Spleen (tissue), 11 donors: ENCODE data around the gene HOXA6. TPM values are rescaled to one million over a fixed set of nuclear protein-coding genes. Genes with fewer than 3 reads are reported as not detected.

Experiments used
- DNase-seq: peaks from one replicate; pipeline ENCODE4 v3.0.0-alpha.2; 2020
- H3K27ac ChIP-seq, 8 donors: fragments of 200-600 bp; sonication (generic) in 7 of 8; 1 replicate in 4 of 8; 2 replicates in 4 of 8; pipeline versions ENCODE4 v1.5.0 to v1.8.0; 2016 to 2021; ENCODE audit warnings: inconsistent platforms in 4 of 8, mild to moderate bottlenecking in 4 of 8, moderate library complexity in 1 of 8
- H3K27me3 ChIP-seq, 7 donors: fragments of 200-600 bp; sonication (generic) in 6 of 7; replicated peaks in 1 of 7; 1 replicate in 4 of 7; 2 replicates in 3 of 7; pipeline versions ENCODE4 v1.5.0 to v1.8.0; 2016 to 2021; ENCODE audit warnings: inconsistent platforms in 3 of 7, mild to moderate bottlenecking in 1 of 7
- H3K36me3 ChIP-seq, 6 donors: fragments of 200-600 bp; sonication (generic) in 5 of 6; 1 replicate in 4 of 6; 2 replicates in 2 of 6; pipeline versions ENCODE4 v1.5.0 to v1.8.0; 2016 to 2021; ENCODE audit warnings: inconsistent platforms in 2 of 6
- H3K4me1 ChIP-seq, 6 donors: fragments of 200-600 bp; sonication (generic) in 5 of 6; 1 replicate in 3 of 6; 2 replicates in 3 of 6; pipeline versions ENCODE4 v1.5.0 to v1.8.0; 2016 to 2021; ENCODE audit warnings: inconsistent platforms in 3 of 6
- H3K4me3 ChIP-seq, 8 donors: fragments of 200-600 bp; sonication (generic) in 7 of 8; 1 replicate in 4 of 8; 2 replicates in 4 of 8; pipeline versions ENCODE4 v1.5.0 to v1.8.0; 2016 to 2021; ENCODE audit warnings: inconsistent platforms in 4 of 8, mild to moderate bottlenecking in 4 of 8, moderate library complexity in 2 of 8
- H3K9me3 ChIP-seq, 8 donors: fragments of 200-600 bp; sonication (generic) in 7 of 8; 1 replicate in 4 of 8; 2 replicates in 4 of 8; pipeline versions ENCODE4 v1.5.0 to v1.8.0; 2016 to 2021; ENCODE audit warnings: inconsistent platforms in 4 of 8
- CTCF ChIP-seq, 11 experiments: fragments of 200-600 bp in 7 of 11; fragments of 450-650 bp in 4 of 11; sonication (generic) in 4 of 11; IDR thresholded peaks in 8 of 11; conservative IDR thresholded peaks in 3 of 11; 1 replicate in 7 of 11; 2 replicates in 4 of 11; pipeline versions ENCODE4 v1.4.0 to v1.8.0; 2016 to 2021; ENCODE audit warnings: antibody characterized with exemption in 11 of 11, inconsistent platforms in 4 of 11, mild to moderate bottlenecking in 1 of 11
- POLR2A ChIP-seq, 3 donors: fragments of 450-650 bp; IDR thresholded peaks; one replicate each; pipeline ENCODE4 v1.5.1; 2017; ENCODE audit warnings: antibody characterized with exemption in 3 of 3, mild to moderate bottlenecking in 1 of 3
- POLR2AphosphoS5 ChIP-seq, 3 donors: sonication (generic); formaldehyde crosslinking; IDR thresholded peaks; one replicate each; pipeline ENCODE4 v1.5.1; 2017; ENCODE audit warnings: antibody characterized with exemption in 3 of 3
- WGBS, 5 donors: extraction: QIAGEN DNeasy Blood & Tissue Kit in 3 of 5; methylation state at CpG; one replicate each; pipeline versions ENCODE4 v1.1.5 to v1.1.7; 2013 to 2018; 5-methylcytosine and 5-hydroxymethylcytosine counted together
- intact Hi-C: fragments of 100-400 bp; cut with DNase I; formaldehyde crosslinking; loops from one replicate; pipeline ENCODE4 v1.15.0; 2023; ENCODE audit warnings: low total_unique reads
- polyA plus RNA-seq, 3 donors: library from polyadenylated mRNA; stranded (reverse); fragments of 200-250 nt; gene quantifications; one replicate each; pipeline ENCODE4 v1.2.1, GENCODE V29; 2013
- total RNA-seq, 7 donors: library from RNA; depleted of rRNA in 3 of 7; stranded (reverse); fragments of >200 nt in 3 of 7; fragmentation: NEBNext Ultra II Directional in 4 of 7; extraction: Animal tissue kit (Norgen Biotek cat#: 25700) in 4 of 7; gene quantifications; one replicate each; pipeline versions ENCODE4 v1.1.0 to v1.2.1, GENCODE V29; 2016 to 2021
- donor health status: healthy with polysubstance abuse.
- donor health status: DM: no; HTN: no; CAD: no; lungs with moderate emphysema.
- donor health status: DM: no; HTN: no; CAD: no.
- donor health status: Bipolar disorder and iron deficiency.
- donor health status: healthy.
- donor health status: DM: no; HTN: no; CAD: no.
- donor health status: DM: yes; HTN: yes; CAD: no.

Gene HOXA6
- total and polyA plus RNA-seq, 10 donors: 0.26 to 2.0 (median 1.2) TPM; not detected in 2

- H3K27me3 ChIP-seq: peaks cover 49 to 100% (median 99%) of the 10 kb centered on the region in 7 donors
- H3K4me3 ChIP-seq: no peak overlapping the region
- peaks cover 16 to 90% (median 64%) of the 10 kb centered on the region in 6 donors for H3K4me1 ChIP-seq
- 13 to 30% (median 17%) methylated on average over 4 of the region's 4 CpGs for WGBS, 5 donors
- H3K27ac ChIP-seq: no peak overlapping the region
- TF ChIP-seq POLR2A (IDR thresholded peaks at IDR 0.05): no peak
- no peak for TF ChIP-seq POLR2AphosphoS5 (IDR thresholded peaks at IDR 0.05)
- TF ChIP-seq CTCF (IDR thresholded peaks at IDR 0.05 in 8 of 11, conservative IDR thresholded peaks at IDR 0.05 in 3 of 11): no peak
- peak; percentile 3 for DNase-seq
- peaks cover 0 to 23% (median 0%) of the 10 kb centered on the region in 8 donors for H3K9me3 ChIP-seq
- intact Hi-C loops: loop anchor here (10.0 kb wide), 1 partner anchor 1303 kb away; no protein-coding TSS in a partner anchor
- H3K36me3 ChIP-seq: no peaks in the 10 kb centered on the region
Measured at GRCh38 chr7:27167916-27168264, 20.3 kb upstream of the HOXA6 start.

GRCh38 chr7:27166531-27167505 lies 19.2 kb upstream of the HOXA6 start:
- 7 to 14% (median 8%) methylated on average over 50 of the region's 50 CpGs for WGBS, 5 donors
- Histone ChIP-seq H3K27ac (no peak overlapping the region), H3K4me3 (peak overlapping the region in 4 of 8 donors; percentile 39 to 65 (median 46)), H3K27me3 (peaks cover 41 to 100% (median 99%) of the 10 kb centered on the region in 7 donors), H3K9me3 (peaks cover 0 to 15% (median 0%) of the 10 kb centered on the region in 8 donors), H3K36me3 (no peaks in the 10 kb centered on the region), H3K4me1 (peaks cover 15 to 83% (median 53%) of the 10 kb centered on the region in 6 donors)
- intact Hi-C loops: loop anchor here (10.0 kb wide), 1 partner anchor 1302 kb away; no protein-coding TSS in a partner anchor
- TF ChIP-seq CTCF (IDR thresholded peaks at IDR 0.05 in 8 of 11, conservative IDR thresholded peaks at IDR 0.05 in 3 of 11) (no peak), POLR2A (IDR thresholded peaks at IDR 0.05) (no peak), POLR2AphosphoS5 (IDR thresholded peaks at IDR 0.05) (no peak)
- DNase-seq: peak; percentile 74

- peaks cover 17 to 85% (median 58%) of the 10 kb centered on the region in 6 donors for H3K4me1 ChIP-seq
- peaks cover 35 to 100% (median 97%) of the 10 kb centered on the region in 7 donors for H3K27me3 ChIP-seq
- peak overlapping the region in 3 of 8 donors; percentile 32 to 73 (median 56) for H3K27ac ChIP-seq
- intact Hi-C loops: loop anchor here (10.0 kb wide), 1 partner anchor 1301 kb away; no protein-coding TSS in a partner anchor
- 4 to 8% (median 6%) methylated on average over 27 to 46 of the region's 46 CpGs for WGBS, 5 donors
- peaks cover 0 to 15% (median 0%) of the 10 kb centered on the region in 8 donors for H3K9me3 ChIP-seq
- DNase-seq: peak; percentile 30
- peak overlapping the region in 7 of 8 donors; percentile 32 to 65 (median 41) for H3K4me3 ChIP-seq
- H3K36me3 ChIP-seq: no peaks in the 10 kb centered on the region
- TF ChIP-seq CTCF (IDR thresholded peaks at IDR 0.05 in 8 of 11, conservative IDR thresholded peaks at IDR 0.05 in 3 of 11): no peak
- TF ChIP-seq POLR2AphosphoS5 (IDR thresholded peaks at IDR 0.05): peak in 1 of 3 donors; percentile 54
- TF ChIP-seq POLR2A (IDR thresholded peaks at IDR 0.05): no peak
Measured at GRCh38 chr7:27165996-27166530, 18.5 kb upstream of the HOXA6 start.
